K562 (cell line): Measurements from ENCODE around the gene HSD3B2. TPM values are rescaled to one million over a fixed set of nuclear protein-coding genes. Genes with fewer than 3 reads are reported as not detected.

Experiments
- ATAC-seq: fragments of 200-7000 bp; cut with Tn5 transposase; 3 replicates; pipeline ENCODE4 v1.9.1; 2020; ENCODE audit warnings: moderate library complexity
- BruUV-seq: library from RNA; stranded (reverse); fragments of 400-500 nt; replicated peaks from 2 replicates; lab custom pipeline; 2021; lab: Mats Ljungman, UMichigan
- CTCF ChIA-PET: fragments of 300-600 bp; formaldehyde crosslinking; extraction: SDS; loops from one replicate; lab custom pipeline; 2021; ENCODE audit warnings: low intra/inter-chr PET ratio; lab: Yijun Ruan, JAX
- POLR2A ChIA-PET: fragments of 300-600, 350-650 bp; sonication (Branson Sonifier 250); formaldehyde crosslinking; extraction: SDS; loops from one replicate; lab custom pipeline; 2021; ENCODE audit warnings: antibody characterized with exemption, inconsistent platforms; lab: Yijun Ruan, JAX
- DNase-seq, 4 experiments: peaks; one replicate each; pipeline versions ENCODE4 v3.0.0 to v3.0.0-alpha.2; 2011 to 2018; ENCODE audit warnings: low spot score in 3 of 4, mixed read lengths in 3 of 4; ENCODE audit errors: extremely low read depth in 1 of 4
- FAIRE-seq: peaks from 2 replicates; lab custom pipeline; 2011; peaks lifted over from hg19 to GRCh38; lab: Jason Lieb, UNC
- H2AFZ ChIP-seq: 2 replicates; pipeline ENCODE4 v1.6.0; 2011; ENCODE audit warnings: low read depth, low read length, control low read depth, inconsistent platforms
- H3K27ac ChIP-seq: fragments of 200-600 bp; 3 replicates; pipeline ENCODE4 v1.8.0; 2011; ENCODE audit warnings: low read depth, mild to moderate bottlenecking, control low read depth, inconsistent platforms, low read length, moderate library complexity, mixed read lengths; ENCODE audit errors: extremely low read depth
- H3K27me3 ChIP-seq, 2 experiments: fragments of 300-600 bp in 1 of 2; 2 replicates in 1 of 2; 3 replicates in 1 of 2; pipeline versions ENCODE4 v1.6.0 to v1.8.0; 2011; ENCODE audit warnings: inconsistent platforms in 2 of 2, low read length in 2 of 2, mild to moderate bottlenecking in 1 of 2, mixed read lengths in 1 of 2, moderate library complexity in 1 of 2; ENCODE audit not compliant: control insufficient read depth in 2 of 2, insufficient read depth in 2 of 2
- H3K36me3 ChIP-seq: fragments of 300-600 bp; 3 replicates; pipeline ENCODE4 v1.8.0; 2011; ENCODE audit warnings: mild to moderate bottlenecking, low read length, inconsistent platforms; ENCODE audit not compliant: control insufficient read depth, insufficient read depth
- H3K4me1 ChIP-seq, 2 experiments: fragments of 200-600 bp in 1 of 2; replicated peaks in 1 of 2; 2 replicates in 1 of 2; 3 replicates in 1 of 2; pipeline versions ENCODE4 v1.5.1 to v1.8.0; 2011; ENCODE audit warnings: inconsistent platforms in 2 of 2, low read length in 2 of 2, mild to moderate bottlenecking in 1 of 2, mixed read lengths in 1 of 2, moderate library complexity in 1 of 2; ENCODE audit not compliant: control insufficient read depth in 2 of 2, insufficient read depth in 2 of 2
- H3K4me2 ChIP-seq: 2 replicates; pipeline ENCODE4 v1.6.1; 2011; ENCODE audit warnings: low read length, control low read depth, inconsistent platforms, mixed read lengths; ENCODE audit not compliant: insufficient read depth
- H3K4me3 ChIP-seq: fragments of 200-600 bp; sonication (generic), shearing (Covaris generic); 2 replicates; pipeline ENCODE4 v1.5.1; 2016; ENCODE audit warnings: control low read depth, inconsistent platforms
- H3K79me2 ChIP-seq: fragments of 200-600 bp; 3 replicates; pipeline ENCODE4 v1.8.0; 2011; ENCODE audit warnings: low read length, inconsistent platforms; ENCODE audit not compliant: control insufficient read depth, insufficient read depth
- H3K9ac ChIP-seq, 2 experiments: 2 replicates each; pipeline versions ENCODE4 v1.6.0 to v1.6.1; 2011; ENCODE audit warnings: low read depth in 2 of 2, low read length in 2 of 2, control low read depth in 1 of 2, inconsistent platforms in 1 of 2, mild to moderate bottlenecking in 1 of 2, mixed read lengths in 1 of 2; ENCODE audit not compliant: insufficient read depth in 1 of 2
- H3K9me1 ChIP-seq: one replicate; pipeline ENCODE4 v1.6.0; 2011; ENCODE audit warnings: inconsistent platforms, mild to moderate bottlenecking, low read length, moderate library complexity; ENCODE audit not compliant: control insufficient read depth, insufficient read depth
- H3K9me3 ChIP-seq: replicated peaks from 2 replicates; pipeline ENCODE4 v1.5.1; 2011; ENCODE audit warnings: low read depth, low read length, inconsistent platforms; ENCODE audit not compliant: control insufficient read depth, insufficient read depth
- H4K20me1 ChIP-seq: replicated peaks from 2 replicates; pipeline ENCODE4 v1.6.1; 2011; ENCODE audit warnings: low read length, inconsistent platforms, mixed read lengths; ENCODE audit not compliant: control insufficient read depth, insufficient read depth
- CCNT2 ChIP-seq: IDR thresholded peaks from 2 replicates; pipeline ENCODE4 v1.6.1; 2011; ENCODE audit warnings: borderline replicate concordance, low read depth, mild to moderate bottlenecking, moderate library complexity, mixed read lengths, low read length; ENCODE audit not compliant: insufficient read length; ENCODE audit errors: extremely low read depth
- CTBP1 ChIP-seq: fragments of 450-650 bp; IDR thresholded peaks from 2 replicates; pipeline ENCODE4 v1.6.1; 2016; ENCODE audit warnings: borderline replicate concordance
- E2F1 ChIP-seq: sonication (generic); formaldehyde crosslinking; IDR thresholded peaks from 2 replicates; pipeline ENCODE4 v1.8.1; 2023; ENCODE audit warnings: mild to moderate bottlenecking, missing genetic modification reagents, moderate library complexity
- EP400 ChIP-seq: fragments of 450-650 bp; IDR thresholded peaks from 2 replicates; pipeline ENCODE4 v1.6.1; 2017; ENCODE audit warnings: antibody characterized with exemption, mild to moderate bottlenecking, moderate library complexity
- HNRNPL ChIP-seq: fragments of 200-400 bp; formaldehyde crosslinking; IDR thresholded peaks from 2 replicates; pipeline ENCODE4 v1.6.1; 2017; ENCODE audit warnings: low read depth, mild to moderate bottlenecking, low read length
- HNRNPUL1 ChIP-seq: fragments of 200-400 bp; formaldehyde crosslinking; IDR thresholded peaks from 2 replicates; pipeline ENCODE4 v1.6.1; 2017; ENCODE audit warnings: low read length
- KDM1A ChIP-seq, 2 experiments: fragments of 450-650 bp; IDR thresholded peaks; 2 replicates each; pipeline ENCODE4 v1.6.1; 2016; ENCODE audit warnings: mild to moderate bottlenecking in 2 of 2
- MAFF ChIP-seq: IDR thresholded peaks from 2 replicates; pipeline ENCODE4 v1.6.1; 2012; ENCODE audit warnings: low read length, improper control_type of control experiment
- MEIS2 ChIP-seq: fragments of 450-650 bp; IDR thresholded peaks from 2 replicates; pipeline ENCODE4 v1.6.1; 2014; ENCODE audit warnings: mild to moderate bottlenecking; ENCODE audit not compliant: partially characterized antibody
- POLR2AphosphoS2 ChIP-seq: IDR thresholded peaks from 2 replicates; pipeline ENCODE4 v1.6.1; 2012; ENCODE audit warnings: low read length, improper control_type of control experiment
- POLR2G ChIP-seq: fragments of 200-400 bp; formaldehyde crosslinking; IDR thresholded peaks from 2 replicates; pipeline ENCODE4 v1.6.1; 2017; ENCODE audit warnings: low read depth, mild to moderate bottlenecking, antibody characterized with exemption, low read length, moderate library complexity
- PPARD ChIP-seq: fragments of 250-450 bp; sonication (Bioruptor Pico); IDR thresholded peaks from 2 replicates; pipeline ENCODE4 v1.8.0; 2022; ENCODE audit warnings: inconsistent platforms, mild to moderate bottlenecking, moderate library complexity
- RAD51 ChIP-seq: fragments of 450-650 bp; IDR thresholded peaks from 2 replicates; pipeline ENCODE4 v1.7.1; 2016; ENCODE audit warnings: low read depth, mild to moderate bottlenecking, borderline replicate concordance
- SP2 ChIP-seq: IDR thresholded peaks from 2 replicates; pipeline ENCODE4 v1.6.1; 2011; ENCODE audit warnings: mild to moderate bottlenecking, low read depth, low read length, moderate library complexity; ENCODE audit not compliant: poor library complexity, severe bottlenecking; ENCODE audit errors: extremely low read depth
- ZBTB2 ChIP-seq: fragments of 450-650 bp; IDR thresholded peaks from 2 replicates; pipeline ENCODE4 v1.6.1; 2016; ENCODE audit warnings: antibody characterized with exemption
- ZNF511 ChIP-seq: sonication (generic); formaldehyde crosslinking; IDR thresholded peaks from 2 replicates; pipeline ENCODE4 v1.8.0; 2022; ENCODE audit warnings: mild to moderate bottlenecking, missing genetic modification reagents
- WGBS: fragments of 100-300 bp; shearing (Covaris generic); methylation state at CpG from one replicate; pipeline ENCODE4 v1.1.6; 2016; ENCODE audit warnings: low coverage, mixed read lengths; ENCODE audit not compliant: insufficient coverage; ENCODE audit errors: missing lambda C conversion rate; 5-methylcytosine and 5-hydroxymethylcytosine counted together
- in situ Hi-C: fragments of 300-500 bp; cut with MboI; formaldehyde crosslinking; loops from 4 replicates; pipeline ENCODE4 v1.15.0; 2018; ENCODE audit warnings: inconsistent platforms, mixed read lengths
- intact Hi-C: fragments of 100-400 bp; cut with micrococcal nuclease; formaldehyde crosslinking; loops from 2 replicates; pipeline ENCODE4 v1.14.2; 2022
- polyA plus RNA-seq, 8 experiments: library from polyadenylated mRNA; depleted of rRNA in 4 of 8; stranded (reverse) in 5 of 8; unstranded in 3 of 8; fragments of >200 nt; fragmentation: Nextera tagmentation in 2 of 8; fragmentation: Illumina TruSeq in 1 of 8; extraction: Ambion mirVana in 2 of 8; extraction: Trizol in 1 of 8; gene quantifications; 2 replicates each; pipeline versions ENCODE4 v1.2.1 to v1.2.3, GENCODE V29; 2011 to 2014; ENCODE audit warnings: inconsistent platforms in 1 of 8, missing spikeins in 1 of 8
- total RNA-seq, 7 experiments: library from RNA; depleted of rRNA in 6 of 7; stranded (reverse); fragments of >200 nt in 6 of 7; fragmentation: Illumina TruSeq in 2 of 7; extraction: Trizol in 2 of 7; gene quantifications; 2 replicates each; pipeline versions ENCODE4 v1.2.1 to v1.2.3, GENCODE V29; 2011 to 2021; ENCODE audit warnings: low replicate concordance in 1 of 7

Gene HSD3B2
- total and polyA plus RNA-seq, 9 of the 15 experiments (the other 6 are each of a cell fraction or from before 2014, with no cell fraction given), result 1.1 TPM; not detected in 8

- TF ChIP-seq ZBTB2 (no peak), EP400 (no peak)
- TF ChIP-seq, all 486 proteins: peak for 0
Observed at GRCh38 chr1:119380304-119380703, 34.6 kb upstream of the HSD3B2 start (continued).

- TF ChIP-seq ZNF511 (CRISPR knock-in tag) (no peak), KDM1A (IDR thresholded peaks at IDR 0.05) (no peak), SP2 (no peak), PPARD (CRISPR knock-in tag) (no peak), CTBP1 (no peak), HNRNPL (no peak), POLR2AphosphoS2 (no peak), CCNT2 (no peak), RAD51 (no peak), MAFF (no peak), HNRNPUL1 (no peak), E2F1 (CRISPR knock-in tag) (no peak), MEIS2 (no peak), POLR2G (no peak)
- Histone ChIP-seq H3K4me3 (no peak overlapping the region), H3K27ac (no peak overlapping the region), H3K9ac (no peak overlapping the region), H3K9me3 (no peaks in the 10 kb centered on the region), H3K9me1 (no peaks in the 10 kb centered on the region), H3K4me2 (no peak overlapping the region), H3K4me1 (no peaks in the 10 kb centered on the region), H4K20me1 (no peaks in the 10 kb centered on the region), H2AFZ (no peak overlapping the region), H3K27me3 (no peaks in the 10 kb centered on the region), H3K79me2 (no peaks in the 10 kb centered on the region), H3K36me3 (no peaks in the 10 kb centered on the region)
- WGBS, result 5% methylated on average over 5 of the region's 5 CpGs
- in situ Hi-C loops (no loop called here), intact Hi-C loops (no loop called here)
- no TSS peak for BruUV-seq
- ATAC-seq (no peak), FAIRE-seq (no peak), DNase-seq (no peak)
- ChIA-PET POLR2A (interaction anchor here (1.1 kb wide), 1 partner anchor 8 kb away, joined by 3 read pairs; no protein-coding TSS in a partner anchor), CTCF (no interaction called here)
Observed at GRCh38 chr1:119380983-119381662, 33.8 kb upstream of the HSD3B2 start.
